GM23338 (cell line): ENCODE data around the gene ADGRV1. TPM values are rescaled to one million over a fixed set of nuclear protein-coding genes. Genes with fewer than 3 reads are reported as not detected.

Experiments used
- ATAC-seq: fragments of 200-7000 bp; cut with Tn5 transposase; 3 replicates; pipeline ENCODE4 v1.9.1; 2020
- DNase-seq: peaks from one replicate; pipeline ENCODE4 v3.0.0-alpha.2; 2015; ENCODE audit warnings: low spot score
- H2AFZ ChIP-seq: fragments of 200-600 bp; sonication (generic); 2 replicates; pipeline ENCODE4 v1.8.0; 2016; ENCODE audit warnings: antibody characterized with exemption, mild to moderate bottlenecking, moderate library complexity
- H3F3A ChIP-seq: fragments of 200-600 bp; sonication (generic); replicated peaks from 2 replicates; pipeline ENCODE4 v1.8.0; 2017; ENCODE audit warnings: antibody characterized with exemption, mixed run types, low read depth
- H3K27ac ChIP-seq: fragments of 200-600 bp; sonication (generic); 2 replicates; pipeline ENCODE4 v1.6.1; 2016; ENCODE audit warnings: low read depth
- H3K27me3 ChIP-seq: fragments of 200-600 bp; sonication (generic); 2 replicates; pipeline ENCODE4 v1.8.0; 2016; ENCODE audit warnings: mild to moderate bottlenecking, mixed run types, moderate library complexity; ENCODE audit not compliant: insufficient read depth
- H3K36me3 ChIP-seq: fragments of 200-600 bp; sonication (generic); 2 replicates; pipeline ENCODE4 v1.8.0; 2016; ENCODE audit warnings: mild to moderate bottlenecking; ENCODE audit not compliant: insufficient read depth
- H3K4me1 ChIP-seq: fragments of 200-600 bp; sonication (generic); 2 replicates; pipeline ENCODE4 v1.8.0; 2016; ENCODE audit warnings: mild to moderate bottlenecking, moderate library complexity; ENCODE audit not compliant: insufficient read depth
- H3K4me2 ChIP-seq: fragments of 200-600 bp; sonication (generic); 2 replicates; pipeline ENCODE4 v1.7.1; 2017; ENCODE audit warnings: mixed run types
- H3K4me3 ChIP-seq: fragments of 200-600 bp; sonication (generic); 2 replicates; pipeline ENCODE4 v1.6.1; 2016; ENCODE audit warnings: mixed run types
- H3K79me2 ChIP-seq: fragments of 200-600 bp; sonication (generic); replicated peaks from 2 replicates; pipeline ENCODE4 v1.8.0; 2017; ENCODE audit warnings: mild to moderate bottlenecking; ENCODE audit not compliant: insufficient read depth
- H3K9me2 ChIP-seq: fragments of 200-600 bp; sonication (generic); 2 replicates; pipeline ENCODE4 v1.8.0; 2017; ENCODE audit not compliant: insufficient read depth
- H4K20me1 ChIP-seq: fragments of 200-600 bp; sonication (generic); replicated peaks from 2 replicates; pipeline ENCODE4 v1.8.0; 2017; ENCODE audit warnings: mild to moderate bottlenecking; ENCODE audit not compliant: insufficient read depth
- H3K27ac Mint-ChIP-seq: 2 replicates; pipeline ENCODE4 v1.8.0; 2020; ENCODE audit warnings: inconsistent platforms, mild to moderate bottlenecking, moderate library complexity, mixed read lengths
- H3K27me3 Mint-ChIP-seq: 3 replicates; pipeline ENCODE4 v1.8.0; 2022; ENCODE audit warnings: low read depth, mild to moderate bottlenecking, moderate library complexity, mixed read lengths, inconsistent platforms; ENCODE audit not compliant: insufficient read depth, poor library complexity
- H3K36me3 Mint-ChIP-seq: 3 replicates; pipeline ENCODE4 v1.8.0; 2021; ENCODE audit warnings: low read depth, mild to moderate bottlenecking, inconsistent platforms, moderate library complexity, mixed read lengths
- H3K4me1 Mint-ChIP-seq: 3 replicates; pipeline ENCODE4 v1.8.0; 2020; ENCODE audit warnings: mild to moderate bottlenecking, inconsistent platforms, mixed read lengths
- H3K4me3 Mint-ChIP-seq: 3 replicates; pipeline ENCODE4 v1.8.0; 2021; ENCODE audit warnings: moderate library complexity, mild to moderate bottlenecking, inconsistent platforms, mixed read lengths
- H3K9me3 Mint-ChIP-seq: 3 replicates; pipeline ENCODE4 v1.8.0; 2020; ENCODE audit warnings: moderate library complexity, mild to moderate bottlenecking, inconsistent platforms, mixed read lengths
- CREB1 ChIP-seq: fragments of 250-450 bp; sonication (Bioruptor Pico); IDR thresholded peaks from 2 replicates; pipeline ENCODE4 v1.5.0; 2020; ENCODE audit warnings: low read depth, mild to moderate bottlenecking, moderate library complexity
- EZH2 ChIP-seq: fragments of 200-600 bp; sonication (generic); IDR thresholded peaks from one replicate; pipeline ENCODE4 v1.8.0; 2017; ENCODE audit warnings: antibody characterized with exemption, mild to moderate bottlenecking, low read depth; ENCODE audit not compliant: unreplicated experiment
- EZH2phosphoT487 ChIP-seq: fragments of 200-600 bp; sonication (generic); IDR thresholded peaks from one replicate; pipeline ENCODE4 v1.8.1; 2018; ENCODE audit warnings: antibody characterized with exemption; ENCODE audit not compliant: unreplicated experiment
- JUNB ChIP-seq: IDR thresholded peaks from one replicate; pipeline ENCODE4 v1.6.1; 2016; ENCODE audit warnings: antibody characterized with exemption; ENCODE audit not compliant: unreplicated experiment
- NANOG ChIP-seq: IDR thresholded peaks from 2 replicates; pipeline ENCODE4 v1.6.1; 2016; ENCODE audit warnings: antibody characterized with exemption, borderline replicate concordance
- POLR2AphosphoS5 ChIP-seq: IDR thresholded peaks from 2 replicates; pipeline ENCODE4 v1.6.1; 2016; ENCODE audit warnings: antibody characterized with exemption, low read depth
- STAT1 ChIP-seq: IDR thresholded peaks from one replicate; pipeline ENCODE4 v1.6.1; 2016; ENCODE audit warnings: antibody characterized with exemption; ENCODE audit not compliant: unreplicated experiment
- ZNF114 ChIP-seq: fragments of 250-450 bp; sonication (Bioruptor Pico); IDR thresholded peaks from 2 replicates; pipeline ENCODE4 v1.5.0; 2020; ENCODE audit warnings: mild to moderate bottlenecking, moderate library complexity
- ZNF331 ChIP-seq: fragments of 250-450 bp; sonication (Bioruptor Pico); IDR thresholded peaks from 2 replicates; pipeline ENCODE4 v1.5.0; 2020; ENCODE audit warnings: low read depth, mild to moderate bottlenecking, moderate library complexity
- polyA plus RNA-seq: library from polyadenylated mRNA; unstranded; fragments of >200 nt; fragmentation: Nextera tagmentation; extraction: Ambion mirVana; gene quantifications from 2 replicates; pipeline ENCODE4 v1.2.1, GENCODE V29; 2016
- total RNA-seq: library from RNA; depleted of rRNA; stranded (reverse); fragments of >200 nt; shearing (Covaris generic); gene quantifications from 2 replicates; pipeline ENCODE4 v1.2.3, GENCODE V29; 2014
- TF ChIP-seq, protein P1 (sequence below): IDR thresholded peaks from 2 replicates; pipeline ENCODE4 v1.6.1; 2016; ENCODE audit warnings: antibody characterized with exemption
- TF ChIP-seq, protein P2 (sequence below): IDR thresholded peaks from one replicate; pipeline ENCODE4 v1.6.1; 2018; ENCODE audit warnings: antibody characterized with exemption; ENCODE audit not compliant: unreplicated experiment
- TF ChIP-seq, protein P3 (sequence below), 2 experiments: fragments of 200-600 bp in 1 of 2; sonication (generic) in 1 of 2; conservative IDR thresholded peaks; 2 replicates each; pipeline versions ENCODE4 v1.5.1 to v1.6.1; 2016 to 2017; ENCODE audit warnings: antibody characterized with exemption in 2 of 2, low read depth in 2 of 2, mild to moderate bottlenecking in 2 of 2, moderate library complexity in 1 of 2
- TF ChIP-seq, protein P4 (sequence below): fragments of 250-450 bp; sonication (Bioruptor Pico); IDR thresholded peaks from 2 replicates; pipeline ENCODE4 v1.5.0; 2020; ENCODE audit warnings: mild to moderate bottlenecking, moderate library complexity

Gene ADGRV1
- total and polyA plus RNA-seq, 2 experiments from 2014 or later, result 46.1 to 149 TPM

DNA sequence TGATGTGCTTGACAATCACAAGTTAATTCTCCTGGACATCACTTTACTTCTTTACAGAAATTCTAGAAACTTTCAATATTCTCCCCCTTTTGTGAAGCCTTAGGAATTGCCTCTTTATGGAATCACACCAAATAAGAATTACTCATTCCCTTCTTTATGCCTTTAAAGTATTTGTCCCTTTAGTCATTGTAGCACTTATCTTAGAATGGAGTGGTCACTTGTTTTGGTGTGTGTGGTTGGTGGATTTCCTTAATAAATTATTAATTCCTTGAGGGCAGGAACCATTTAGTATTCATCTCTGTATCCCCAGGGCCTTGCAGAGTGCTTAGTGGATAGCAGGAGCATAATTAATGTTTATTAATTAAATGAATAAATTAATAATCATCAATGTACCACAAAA, 517.5 kb downstream of the ADGRV1 start:
- ATAC-seq (no peak), DNase-seq (no peak)
- TF ChIP-seq, protein P1, sequence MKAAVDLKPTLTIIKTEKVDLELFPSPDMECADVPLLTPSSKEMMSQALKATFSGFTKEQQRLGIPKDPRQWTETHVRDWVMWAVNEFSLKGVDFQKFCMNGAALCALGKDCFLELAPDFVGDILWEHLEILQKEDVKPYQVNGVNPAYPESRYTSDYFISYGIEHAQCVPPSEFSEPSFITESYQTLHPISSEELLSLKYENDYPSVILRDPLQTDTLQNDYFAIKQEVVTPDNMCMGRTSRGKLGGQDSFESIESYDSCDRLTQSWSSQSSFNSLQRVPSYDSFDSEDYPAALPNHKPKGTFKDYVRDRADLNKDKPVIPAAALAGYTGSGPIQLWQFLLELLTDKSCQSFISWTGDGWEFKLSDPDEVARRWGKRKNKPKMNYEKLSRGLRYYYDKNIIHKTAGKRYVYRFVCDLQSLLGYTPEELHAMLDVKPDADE, result no peak
- TF ChIP-seq, protein P2, sequence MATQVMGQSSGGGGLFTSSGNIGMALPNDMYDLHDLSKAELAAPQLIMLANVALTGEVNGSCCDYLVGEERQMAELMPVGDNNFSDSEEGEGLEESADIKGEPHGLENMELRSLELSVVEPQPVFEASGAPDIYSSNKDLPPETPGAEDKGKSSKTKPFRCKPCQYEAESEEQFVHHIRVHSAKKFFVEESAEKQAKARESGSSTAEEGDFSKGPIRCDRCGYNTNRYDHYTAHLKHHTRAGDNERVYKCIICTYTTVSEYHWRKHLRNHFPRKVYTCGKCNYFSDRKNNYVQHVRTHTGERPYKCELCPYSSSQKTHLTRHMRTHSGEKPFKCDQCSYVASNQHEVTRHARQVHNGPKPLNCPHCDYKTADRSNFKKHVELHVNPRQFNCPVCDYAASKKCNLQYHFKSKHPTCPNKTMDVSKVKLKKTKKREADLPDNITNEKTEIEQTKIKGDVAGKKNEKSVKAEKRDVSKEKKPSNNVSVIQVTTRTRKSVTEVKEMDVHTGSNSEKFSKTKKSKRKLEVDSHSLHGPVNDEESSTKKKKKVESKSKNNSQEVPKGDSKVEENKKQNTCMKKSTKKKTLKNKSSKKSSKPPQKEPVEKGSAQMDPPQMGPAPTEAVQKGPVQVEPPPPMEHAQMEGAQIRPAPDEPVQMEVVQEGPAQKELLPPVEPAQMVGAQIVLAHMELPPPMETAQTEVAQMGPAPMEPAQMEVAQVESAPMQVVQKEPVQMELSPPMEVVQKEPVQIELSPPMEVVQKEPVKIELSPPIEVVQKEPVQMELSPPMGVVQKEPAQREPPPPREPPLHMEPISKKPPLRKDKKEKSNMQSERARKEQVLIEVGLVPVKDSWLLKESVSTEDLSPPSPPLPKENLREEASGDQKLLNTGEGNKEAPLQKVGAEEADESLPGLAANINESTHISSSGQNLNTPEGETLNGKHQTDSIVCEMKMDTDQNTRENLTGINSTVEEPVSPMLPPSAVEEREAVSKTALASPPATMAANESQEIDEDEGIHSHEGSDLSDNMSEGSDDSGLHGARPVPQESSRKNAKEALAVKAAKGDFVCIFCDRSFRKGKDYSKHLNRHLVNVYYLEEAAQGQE, result no peak
- TF ChIP-seq CREB1 (CRISPR knock-in tag) (no peak), EZH2 (no peak), ZNF114 (CRISPR knock-in tag) (no peak), ZNF331 (CRISPR knock-in tag) (no peak), EZH2phosphoT487 (no peak), NANOG (no peak), JUNB (no peak), STAT1 (no peak), POLR2AphosphoS5 (no peak)
- TF ChIP-seq, protein P3, sequence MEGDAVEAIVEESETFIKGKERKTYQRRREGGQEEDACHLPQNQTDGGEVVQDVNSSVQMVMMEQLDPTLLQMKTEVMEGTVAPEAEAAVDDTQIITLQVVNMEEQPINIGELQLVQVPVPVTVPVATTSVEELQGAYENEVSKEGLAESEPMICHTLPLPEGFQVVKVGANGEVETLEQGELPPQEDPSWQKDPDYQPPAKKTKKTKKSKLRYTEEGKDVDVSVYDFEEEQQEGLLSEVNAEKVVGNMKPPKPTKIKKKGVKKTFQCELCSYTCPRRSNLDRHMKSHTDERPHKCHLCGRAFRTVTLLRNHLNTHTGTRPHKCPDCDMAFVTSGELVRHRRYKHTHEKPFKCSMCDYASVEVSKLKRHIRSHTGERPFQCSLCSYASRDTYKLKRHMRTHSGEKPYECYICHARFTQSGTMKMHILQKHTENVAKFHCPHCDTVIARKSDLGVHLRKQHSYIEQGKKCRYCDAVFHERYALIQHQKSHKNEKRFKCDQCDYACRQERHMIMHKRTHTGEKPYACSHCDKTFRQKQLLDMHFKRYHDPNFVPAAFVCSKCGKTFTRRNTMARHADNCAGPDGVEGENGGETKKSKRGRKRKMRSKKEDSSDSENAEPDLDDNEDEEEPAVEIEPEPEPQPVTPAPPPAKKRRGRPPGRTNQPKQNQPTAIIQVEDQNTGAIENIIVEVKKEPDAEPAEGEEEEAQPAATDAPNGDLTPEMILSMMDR (conservative IDR thresholded peaks at IDR 0.05; ENCODE audit: low read depth in 2 of 2), result no peak
- TF ChIP-seq, protein P4, sequence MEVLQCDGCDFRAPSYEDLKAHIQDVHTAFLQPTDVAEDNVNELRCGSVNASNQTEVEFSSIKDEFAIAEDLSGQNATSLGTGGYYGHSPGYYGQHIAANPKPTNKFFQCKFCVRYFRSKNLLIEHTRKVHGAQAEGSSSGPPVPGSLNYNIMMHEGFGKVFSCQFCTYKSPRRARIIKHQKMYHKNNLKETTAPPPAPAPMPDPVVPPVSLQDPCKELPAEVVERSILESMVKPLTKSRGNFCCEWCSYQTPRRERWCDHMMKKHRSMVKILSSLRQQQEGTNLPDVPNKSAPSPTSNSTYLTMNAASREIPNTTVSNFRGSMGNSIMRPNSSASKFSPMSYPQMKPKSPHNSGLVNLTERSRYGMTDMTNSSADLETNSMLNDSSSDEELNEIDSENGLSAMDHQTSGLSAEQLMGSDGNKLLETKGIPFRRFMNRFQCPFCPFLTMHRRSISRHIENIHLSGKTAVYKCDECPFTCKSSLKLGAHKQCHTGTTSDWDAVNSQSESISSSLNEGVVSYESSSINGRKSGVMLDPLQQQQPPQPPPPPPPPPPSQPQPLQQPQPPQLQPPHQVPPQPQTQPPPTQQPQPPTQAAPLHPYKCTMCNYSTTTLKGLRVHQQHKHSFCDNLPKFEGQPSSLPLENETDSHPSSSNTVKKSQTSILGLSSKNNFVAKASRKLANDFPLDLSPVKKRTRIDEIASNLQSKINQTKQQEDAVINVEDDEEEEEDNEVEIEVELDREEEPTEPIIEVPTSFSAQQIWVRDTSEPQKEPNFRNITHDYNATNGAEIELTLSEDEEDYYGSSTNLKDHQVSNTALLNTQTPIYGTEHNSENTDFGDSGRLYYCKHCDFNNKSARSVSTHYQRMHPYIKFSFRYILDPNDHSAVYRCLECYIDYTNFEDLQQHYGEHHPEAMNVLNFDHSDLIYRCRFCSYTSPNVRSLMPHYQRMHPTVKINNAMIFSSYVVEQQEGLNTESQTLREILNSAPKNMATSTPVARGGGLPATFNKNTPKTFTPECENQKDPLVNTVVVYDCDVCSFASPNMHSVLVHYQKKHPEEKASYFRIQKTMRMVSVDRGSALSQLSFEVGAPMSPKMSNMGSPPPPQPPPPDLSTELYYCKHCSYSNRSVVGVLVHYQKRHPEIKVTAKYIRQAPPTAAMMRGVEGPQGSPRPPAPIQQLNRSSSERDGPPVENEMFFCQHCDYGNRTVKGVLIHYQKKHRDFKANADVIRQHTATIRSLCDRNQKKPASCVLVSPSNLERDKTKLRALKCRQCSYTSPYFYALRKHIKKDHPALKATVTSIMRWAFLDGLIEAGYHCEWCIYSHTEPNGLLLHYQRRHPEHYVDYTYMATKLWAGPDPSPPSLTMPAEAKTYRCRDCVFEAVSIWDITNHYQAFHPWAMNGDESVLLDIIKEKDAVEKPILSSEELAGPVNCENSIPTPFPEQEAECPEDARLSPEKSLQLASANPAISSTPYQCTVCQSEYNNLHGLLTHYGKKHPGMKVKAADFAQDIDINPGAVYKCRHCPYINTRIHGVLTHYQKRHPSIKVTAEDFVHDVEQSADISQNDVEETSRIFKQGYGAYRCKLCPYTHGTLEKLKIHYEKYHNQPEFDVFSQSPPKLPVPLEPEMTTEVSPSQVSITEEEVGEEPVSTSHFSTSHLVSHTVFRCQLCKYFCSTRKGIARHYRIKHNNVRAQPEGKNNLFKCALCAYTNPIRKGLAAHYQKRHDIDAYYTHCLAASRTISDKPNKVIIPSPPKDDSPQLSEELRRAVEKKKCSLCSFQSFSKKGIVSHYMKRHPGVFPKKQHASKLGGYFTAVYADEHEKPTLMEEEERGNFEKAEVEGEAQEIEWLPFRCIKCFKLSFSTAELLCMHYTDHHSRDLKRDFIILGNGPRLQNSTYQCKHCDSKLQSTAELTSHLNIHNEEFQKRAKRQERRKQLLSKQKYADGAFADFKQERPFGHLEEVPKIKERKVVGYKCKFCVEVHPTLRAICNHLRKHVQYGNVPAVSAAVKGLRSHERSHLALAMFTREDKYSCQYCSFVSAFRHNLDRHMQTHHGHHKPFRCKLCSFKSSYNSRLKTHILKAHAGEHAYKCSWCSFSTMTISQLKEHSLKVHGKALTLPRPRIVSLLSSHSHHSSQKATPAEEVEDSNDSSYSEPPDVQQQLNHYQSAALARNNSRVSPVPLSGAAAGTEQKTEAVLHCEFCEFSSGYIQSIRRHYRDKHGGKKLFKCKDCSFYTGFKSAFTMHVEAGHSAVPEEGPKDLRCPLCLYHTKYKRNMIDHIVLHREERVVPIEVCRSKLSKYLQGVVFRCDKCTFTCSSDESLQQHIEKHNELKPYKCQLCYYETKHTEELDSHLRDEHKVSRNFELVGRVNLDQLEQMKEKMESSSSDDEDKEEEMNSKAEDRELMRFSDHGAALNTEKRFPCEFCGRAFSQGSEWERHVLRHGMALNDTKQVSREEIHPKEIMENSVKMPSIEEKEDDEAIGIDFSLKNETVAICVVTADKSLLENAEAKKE, result no peak
- H4K20me1 ChIP-seq, result no peaks in the 10 kb centered on the region; the same call in 1 of the 2 replicates
- no peak overlapping the region for H3K4me3 Mint-ChIP-seq
- no peaks in the 10 kb centered on the region for H3K27me3 ChIP-seq
- H3K27ac Mint-ChIP-seq, result no peak overlapping the region
- no peaks in the 10 kb centered on the region for H3K9me2 ChIP-seq
- H3K36me3 Mint-ChIP-seq, result peaks cover 11% of the 10 kb centered on the region; the same call in 2 of the 3 replicates
- H3K4me2 ChIP-seq, result no peak overlapping the region
- H3F3A ChIP-seq, result no peaks in the 10 kb centered on the region
- H3K27me3 Mint-ChIP-seq, result peaks cover 2% of the 10 kb centered on the region
- no peaks in the 10 kb centered on the region for H3K4me1 ChIP-seq
- no peaks in the 10 kb centered on the region for H3K9me3 Mint-ChIP-seq
- no peaks in the 10 kb centered on the region for H3K79me2 ChIP-seq
- no peaks in the 10 kb centered on the region for H3K4me1 Mint-ChIP-seq
- H3K4me3 ChIP-seq, result no peak overlapping the region
- H2AFZ ChIP-seq, result no peak overlapping the region
- no peaks in the 10 kb centered on the region for H3K36me3 ChIP-seq
- H3K27ac ChIP-seq, result no peak overlapping the region
